ENCODE data around the gene FRAT2.
"Not testable (repeated sequence)": the region's sequence is repeated elsewhere in the genome, so short reads cannot be mapped to it uniquely, and the experiment has no call there.

FRAT2 gene

DNA sequence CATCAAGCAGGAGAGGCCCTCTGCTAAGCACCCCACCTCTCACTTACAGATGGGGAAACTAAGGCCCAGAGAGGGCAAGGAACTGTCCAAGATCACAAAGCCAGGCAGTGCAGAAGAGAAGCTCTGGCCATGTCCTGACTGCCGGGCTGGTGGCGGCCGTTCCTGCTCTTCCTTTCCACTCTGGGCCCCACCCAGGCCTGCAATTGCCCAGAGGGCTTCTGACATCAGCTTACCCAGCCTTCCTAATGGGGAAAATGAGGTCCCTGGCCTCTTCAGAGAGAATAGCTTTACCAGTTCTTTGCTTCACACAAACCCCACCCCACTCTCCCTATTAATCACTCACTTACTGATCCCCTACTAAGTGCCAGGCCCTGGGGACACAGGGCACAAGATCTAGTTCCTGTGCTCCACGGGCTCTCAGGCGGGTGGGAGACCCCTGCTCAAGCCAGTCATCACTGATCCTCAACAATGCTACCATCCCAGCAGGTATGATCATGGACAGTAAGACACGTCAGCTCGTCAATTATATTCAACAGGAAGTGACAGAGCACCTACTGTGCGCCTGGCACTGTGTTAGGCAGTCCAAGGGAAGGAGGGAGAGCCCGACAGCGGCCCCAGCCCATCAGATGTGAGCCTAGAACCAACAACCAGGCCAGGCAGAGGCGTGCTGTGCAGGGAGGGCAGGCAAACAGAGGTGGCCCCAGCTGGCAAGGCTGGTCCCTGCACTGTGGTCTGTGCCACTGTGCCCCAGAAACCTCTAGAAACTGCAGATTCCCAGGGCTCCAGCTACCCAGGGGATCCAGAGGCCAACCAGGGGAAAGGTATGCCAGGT lies 26.4 kb upstream of the FRAT2 start:
- no peak for FAIRE-seq
- TF ChIP-seq PAX5 (IDR thresholded peaks at IDR 0.05; ENCODE audit: insufficient read depth, low read length, severe bottlenecking), result no peak
- no peak for TF ChIP-seq POLR2AphosphoS5 (IDR thresholded peaks at IDR 0.05; ENCODE audit: low read depth, low read length)
- TF ChIP-seq POU2F2 (IDR thresholded peaks at IDR 0.05; ENCODE audit: low read depth, low read length), result no peak
- no peak for TF ChIP-seq SPI1 (IDR thresholded peaks at IDR 0.05; ENCODE audit: low read depth, low read length)
- TF ChIP-seq POLR2A (IDR thresholded peaks at IDR 0.05; ENCODE audit: low read depth, low read length), result no peak
- TF ChIP-seq TAF1 (IDR thresholded peaks at IDR 0.05; ENCODE audit: low read depth, low read length), result no peak

DNA sequence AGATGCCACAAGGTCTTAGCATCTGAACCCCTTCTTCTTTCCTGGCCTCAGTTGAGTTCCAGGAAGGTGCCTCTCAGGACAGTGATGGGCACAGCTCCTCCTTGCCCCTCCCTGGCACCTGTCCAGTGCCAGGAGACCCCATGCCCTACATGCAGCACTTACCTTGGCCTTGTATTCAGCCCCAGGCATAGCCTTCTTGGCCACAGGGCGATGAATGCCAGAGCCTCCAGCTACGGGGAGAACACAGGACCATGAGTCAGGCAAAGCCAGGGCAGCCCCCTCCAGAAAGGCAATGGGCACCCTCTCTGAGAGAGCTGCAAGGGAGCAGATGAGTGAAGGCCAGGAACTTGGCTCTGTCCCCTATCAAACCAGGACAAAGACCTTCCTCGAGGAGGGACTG lies 24.3 kb upstream of the FRAT2 start:
- FAIRE-seq (no peak), DNase-seq (ENCODE audit: insufficient read length, low spot score) (no peak)
- TF ChIP-seq POLR2AphosphoS5 (IDR thresholded peaks at IDR 0.05; ENCODE audit: low read depth, low read length) (no peak), PAX5 (IDR thresholded peaks at IDR 0.05; ENCODE audit: insufficient read depth, low read length, severe bottlenecking) (no peak), SPI1 (IDR thresholded peaks at IDR 0.05; ENCODE audit: low read depth, low read length) (no peak), POU2F2 (IDR thresholded peaks at IDR 0.05; ENCODE audit: low read depth, low read length) (no peak)

More for the DNA sequence above, 26.4 kb upstream of the FRAT2 start:
- DNase-seq (ENCODE audit: insufficient read length, low spot score), result no peak

DNA sequence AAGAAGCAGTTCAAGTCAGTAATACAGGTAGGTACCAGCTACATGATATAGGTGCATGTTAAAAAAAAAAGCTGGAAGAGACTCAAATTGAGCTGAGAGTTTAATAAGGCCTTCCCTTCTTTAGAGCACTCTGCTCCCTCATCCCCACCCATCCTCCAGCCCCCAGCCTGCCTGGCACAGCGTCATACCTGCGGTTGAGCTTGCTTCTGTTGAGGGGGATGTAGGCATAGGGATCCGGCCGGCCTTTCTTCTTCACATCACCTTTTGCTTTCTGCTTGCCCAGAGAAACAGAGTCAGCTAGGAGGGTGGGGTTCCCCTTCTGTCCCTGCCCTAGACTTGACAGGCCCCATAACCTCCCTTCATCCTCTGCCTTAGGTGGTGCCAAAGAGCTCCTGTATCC lies 23.8 kb upstream of the FRAT2 start:
- FAIRE-seq (no peak), DNase-seq (ENCODE audit: insufficient read length, low spot score) (no peak)
- TF ChIP-seq SPI1 (IDR thresholded peaks at IDR 0.05; ENCODE audit: low read depth, low read length), result no peak
- no peak for TF ChIP-seq POU2F2 (IDR thresholded peaks at IDR 0.05; ENCODE audit: low read depth, low read length)
- no peak for TF ChIP-seq TAF1 (IDR thresholded peaks at IDR 0.05; ENCODE audit: low read depth, low read length)
- TF ChIP-seq POLR2A (IDR thresholded peaks at IDR 0.05; ENCODE audit: low read depth, low read length), result no peak
- TF ChIP-seq PAX5 (IDR thresholded peaks at IDR 0.05; ENCODE audit: insufficient read depth, low read length, severe bottlenecking), result no peak
- TF ChIP-seq POLR2AphosphoS5 (IDR thresholded peaks at IDR 0.05; ENCODE audit: low read depth, low read length), result no peak

DNA sequence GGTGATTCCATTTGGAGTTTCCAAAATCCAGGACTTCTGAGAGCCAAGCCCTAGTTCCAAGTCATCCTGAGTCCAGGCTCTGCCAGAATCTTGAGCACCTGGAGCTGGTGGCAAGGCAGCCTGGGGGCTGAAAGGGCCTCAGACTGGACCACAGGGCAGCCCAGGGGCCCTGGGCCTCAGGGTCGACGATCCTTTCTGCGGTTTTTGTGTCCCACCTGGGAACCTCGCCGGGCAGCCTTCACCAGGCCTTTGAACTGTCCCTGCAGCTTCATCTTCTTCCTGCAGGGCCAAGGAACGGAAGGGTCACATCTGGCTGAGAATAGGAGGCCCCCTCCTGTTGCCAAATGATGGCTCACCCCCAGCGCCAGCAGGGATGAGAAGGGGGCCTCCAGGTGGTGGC lies 22.4 kb upstream of the FRAT2 start:
- FAIRE-seq (no peak), DNase-seq (ENCODE audit: insufficient read length, low spot score) (no peak)
- TF ChIP-seq SPI1 (IDR thresholded peaks at IDR 0.05; ENCODE audit: low read depth, low read length), result no peak
- no peak for TF ChIP-seq POLR2AphosphoS5 (IDR thresholded peaks at IDR 0.05; ENCODE audit: low read depth, low read length)
- TF ChIP-seq POLR2A (IDR thresholded peaks at IDR 0.05; ENCODE audit: low read depth, low read length), result no peak
- TF ChIP-seq POU2F2 (IDR thresholded peaks at IDR 0.05; ENCODE audit: low read depth, low read length), result no peak
- TF ChIP-seq PAX5 (IDR thresholded peaks at IDR 0.05; ENCODE audit: insufficient read depth, low read length, severe bottlenecking), result no peak
- no peak for TF ChIP-seq TAF1 (IDR thresholded peaks at IDR 0.05; ENCODE audit: low read depth, low read length)

GRCh38 chr10:97356318-97356914 lies 21.9 kb upstream of the FRAT2 start:
- TF ChIP-seq SPI1 (IDR thresholded peaks at IDR 0.05; ENCODE audit: low read depth, low read length), result no peak
- no peak for TF ChIP-seq POLR2A (IDR thresholded peaks at IDR 0.05; ENCODE audit: low read depth, low read length)
- no peak for TF ChIP-seq POLR2AphosphoS5 (IDR thresholded peaks at IDR 0.05; ENCODE audit: low read depth, low read length)
- no peak for TF ChIP-seq POU2F2 (IDR thresholded peaks at IDR 0.05; ENCODE audit: low read depth, low read length)
- TF ChIP-seq TAF1 (IDR thresholded peaks at IDR 0.05; ENCODE audit: low read depth, low read length), result no peak
- TF ChIP-seq PAX5 (IDR thresholded peaks at IDR 0.05; ENCODE audit: insufficient read depth, low read length, severe bottlenecking), result no peak
- DNase-seq (ENCODE audit: insufficient read length, low spot score) (no peak), FAIRE-seq (no peak)

DNA sequence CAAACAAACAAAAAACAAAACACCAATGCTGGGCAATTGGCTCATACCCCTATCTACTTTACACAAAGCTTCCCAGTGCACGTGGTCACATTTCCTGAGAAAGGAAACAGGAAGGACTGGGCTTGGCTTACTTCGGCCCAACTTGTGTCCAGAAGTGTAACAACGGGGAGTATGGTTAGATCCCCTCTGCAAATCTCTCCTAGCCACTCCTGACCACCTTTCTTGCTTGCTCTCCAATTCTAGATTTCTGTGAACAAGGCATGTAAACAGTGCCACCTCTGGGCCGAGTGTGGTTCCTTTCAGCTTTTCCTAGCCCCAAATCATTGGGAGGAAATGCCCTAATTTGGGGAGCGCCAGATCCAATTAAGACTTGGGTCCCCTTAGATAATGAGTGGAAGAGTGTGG lies 21.0 kb upstream of the FRAT2 start:
- TF ChIP-seq POU2F2 (IDR thresholded peaks at IDR 0.05; ENCODE audit: low read depth, low read length) (no peak), PAX5 (IDR thresholded peaks at IDR 0.05; ENCODE audit: insufficient read depth, low read length, severe bottlenecking) (no peak), POLR2AphosphoS5 (IDR thresholded peaks at IDR 0.05; ENCODE audit: low read depth, low read length) (no peak), SPI1 (IDR thresholded peaks at IDR 0.05; ENCODE audit: low read depth, low read length) (no peak), POLR2A (IDR thresholded peaks at IDR 0.05; ENCODE audit: low read depth, low read length) (no peak), TAF1 (IDR thresholded peaks at IDR 0.05; ENCODE audit: low read depth, low read length) (no peak)
- no peak for DNase-seq (ENCODE audit: insufficient read length, low spot score)
- FAIRE-seq, result no peak

GRCh38 chr10:97353945-97354344 lies 19.4 kb upstream of the FRAT2 start:
- DNase-seq (ENCODE audit: insufficient read length, low spot score) (no peak), FAIRE-seq (no peak)
- TF ChIP-seq POLR2AphosphoS5 (IDR thresholded peaks at IDR 0.05; ENCODE audit: low read depth, low read length), result no peak
- no peak for TF ChIP-seq PAX5 (IDR thresholded peaks at IDR 0.05; ENCODE audit: insufficient read depth, low read length, severe bottlenecking)
- TF ChIP-seq POLR2A (IDR thresholded peaks at IDR 0.05; ENCODE audit: low read depth, low read length), result no peak
- no peak for TF ChIP-seq TAF1 (IDR thresholded peaks at IDR 0.05; ENCODE audit: low read depth, low read length)
- no peak for TF ChIP-seq POU2F2 (IDR thresholded peaks at IDR 0.05; ENCODE audit: low read depth, low read length)
- TF ChIP-seq SPI1 (IDR thresholded peaks at IDR 0.05; ENCODE audit: low read depth, low read length), result no peak

DNA sequence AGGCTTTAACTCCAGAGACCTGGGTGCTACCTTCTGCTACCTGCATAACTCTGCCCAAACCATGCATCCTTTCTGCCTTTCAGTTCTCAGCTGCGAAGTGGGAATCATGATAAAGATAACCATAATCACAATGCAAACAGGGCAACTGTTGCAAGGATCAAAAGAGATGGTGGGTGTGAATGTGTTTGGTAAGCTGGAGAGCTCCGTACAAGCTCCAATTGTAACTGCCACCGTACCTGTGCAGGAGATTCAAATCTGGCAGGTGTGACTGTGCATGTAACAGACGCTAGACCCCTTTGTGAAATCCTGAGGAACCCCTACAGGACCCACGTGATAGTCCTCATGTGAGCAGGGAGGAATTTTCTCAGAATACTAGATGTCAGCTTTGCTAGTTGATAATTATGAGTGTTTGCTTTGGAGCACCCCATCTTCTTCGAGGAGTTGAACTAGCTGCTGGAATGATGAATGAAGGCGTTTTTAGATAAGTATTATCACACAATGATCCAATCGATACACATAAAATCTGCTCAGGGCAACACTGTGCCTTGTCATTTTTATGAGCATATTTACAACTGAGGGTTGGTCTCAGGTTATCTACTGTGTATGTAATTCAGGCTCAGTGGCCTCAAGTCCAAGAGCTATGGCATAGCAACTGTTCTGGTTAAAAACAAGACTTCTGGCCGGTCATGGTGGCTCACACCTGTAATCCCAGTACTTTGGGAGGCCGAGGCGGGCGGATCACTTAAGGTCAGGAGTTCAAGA lies 15.4 kb upstream of the FRAT2 start:
- FAIRE-seq, result no peak
- DNase-seq (ENCODE audit: insufficient read length, low spot score), result no peak
- TF ChIP-seq POU2F2 (IDR thresholded peaks at IDR 0.05; ENCODE audit: low read depth, low read length) (no peak), POLR2A (IDR thresholded peaks at IDR 0.05; ENCODE audit: low read depth, low read length) (no peak), SPI1 (IDR thresholded peaks at IDR 0.05; ENCODE audit: low read depth, low read length) (no peak), TAF1 (IDR thresholded peaks at IDR 0.05; ENCODE audit: low read depth, low read length) (no peak), PAX5 (IDR thresholded peaks at IDR 0.05; ENCODE audit: insufficient read depth, low read length, severe bottlenecking) (no peak), POLR2AphosphoS5 (IDR thresholded peaks at IDR 0.05; ENCODE audit: low read depth, low read length) (no peak)

GRCh38 chr10:97347317-97347716 lies 12.8 kb upstream of the FRAT2 start:
- no peak for TF ChIP-seq POLR2A (IDR thresholded peaks at IDR 0.05; ENCODE audit: low read depth, low read length)
- no peak for TF ChIP-seq TAF1 (IDR thresholded peaks at IDR 0.05; ENCODE audit: low read depth, low read length)
- no peak for TF ChIP-seq POU2F2 (IDR thresholded peaks at IDR 0.05; ENCODE audit: low read depth, low read length)
- no peak for TF ChIP-seq SPI1 (IDR thresholded peaks at IDR 0.05; ENCODE audit: low read depth, low read length)
- TF ChIP-seq POLR2AphosphoS5 (IDR thresholded peaks at IDR 0.05; ENCODE audit: low read depth, low read length), result no peak
- no peak for TF ChIP-seq PAX5 (IDR thresholded peaks at IDR 0.05; ENCODE audit: insufficient read depth, low read length, severe bottlenecking)
- DNase-seq (ENCODE audit: insufficient read length, low spot score) (no peak), FAIRE-seq (no peak)

- FAIRE-seq; DNase-seq (ENCODE audit: insufficient read length, low spot score): not testable (repeated sequence)
Measured at GRCh38 chr10:97343664-97344063, 9.1 kb upstream of the FRAT2 start.
